Measurements from ENCODE around the gene SPG7.

DNA sequence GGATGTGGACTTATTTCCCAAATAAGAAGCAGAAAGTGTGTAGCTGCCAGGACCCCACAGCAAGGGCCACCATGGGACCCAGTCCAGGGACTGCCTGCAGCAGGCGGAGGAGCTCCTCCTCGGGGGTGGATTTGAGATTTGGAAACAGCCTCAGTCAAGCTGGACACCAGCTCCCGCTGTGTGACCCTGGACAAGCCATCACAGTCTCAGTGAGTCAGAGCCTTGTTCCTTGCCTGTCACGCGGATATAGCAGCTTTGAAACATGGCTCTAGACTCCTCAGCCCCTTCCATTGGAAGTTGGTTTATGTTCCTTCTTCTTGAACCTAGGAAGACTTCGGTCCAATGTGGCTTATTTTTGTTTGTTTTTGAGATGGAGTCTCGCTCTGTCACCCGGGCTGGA, 92.8 kb downstream of the SPG7 start:
- TF ChIP-seq, protein P1, sequence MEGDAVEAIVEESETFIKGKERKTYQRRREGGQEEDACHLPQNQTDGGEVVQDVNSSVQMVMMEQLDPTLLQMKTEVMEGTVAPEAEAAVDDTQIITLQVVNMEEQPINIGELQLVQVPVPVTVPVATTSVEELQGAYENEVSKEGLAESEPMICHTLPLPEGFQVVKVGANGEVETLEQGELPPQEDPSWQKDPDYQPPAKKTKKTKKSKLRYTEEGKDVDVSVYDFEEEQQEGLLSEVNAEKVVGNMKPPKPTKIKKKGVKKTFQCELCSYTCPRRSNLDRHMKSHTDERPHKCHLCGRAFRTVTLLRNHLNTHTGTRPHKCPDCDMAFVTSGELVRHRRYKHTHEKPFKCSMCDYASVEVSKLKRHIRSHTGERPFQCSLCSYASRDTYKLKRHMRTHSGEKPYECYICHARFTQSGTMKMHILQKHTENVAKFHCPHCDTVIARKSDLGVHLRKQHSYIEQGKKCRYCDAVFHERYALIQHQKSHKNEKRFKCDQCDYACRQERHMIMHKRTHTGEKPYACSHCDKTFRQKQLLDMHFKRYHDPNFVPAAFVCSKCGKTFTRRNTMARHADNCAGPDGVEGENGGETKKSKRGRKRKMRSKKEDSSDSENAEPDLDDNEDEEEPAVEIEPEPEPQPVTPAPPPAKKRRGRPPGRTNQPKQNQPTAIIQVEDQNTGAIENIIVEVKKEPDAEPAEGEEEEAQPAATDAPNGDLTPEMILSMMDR (IDR thresholded peaks at IDR 0.05) = no peak
- TF ChIP-seq POLR2AphosphoS5 (IDR thresholded peaks at IDR 0.05; ENCODE audit: low read depth, low read length) = no peak
- no peak for TF ChIP-seq SIN3A (IDR thresholded peaks at IDR 0.05; ENCODE audit: borderline replicate concordance, insufficient read depth, low read depth, low read length)
- TF ChIP-seq, protein P2, sequence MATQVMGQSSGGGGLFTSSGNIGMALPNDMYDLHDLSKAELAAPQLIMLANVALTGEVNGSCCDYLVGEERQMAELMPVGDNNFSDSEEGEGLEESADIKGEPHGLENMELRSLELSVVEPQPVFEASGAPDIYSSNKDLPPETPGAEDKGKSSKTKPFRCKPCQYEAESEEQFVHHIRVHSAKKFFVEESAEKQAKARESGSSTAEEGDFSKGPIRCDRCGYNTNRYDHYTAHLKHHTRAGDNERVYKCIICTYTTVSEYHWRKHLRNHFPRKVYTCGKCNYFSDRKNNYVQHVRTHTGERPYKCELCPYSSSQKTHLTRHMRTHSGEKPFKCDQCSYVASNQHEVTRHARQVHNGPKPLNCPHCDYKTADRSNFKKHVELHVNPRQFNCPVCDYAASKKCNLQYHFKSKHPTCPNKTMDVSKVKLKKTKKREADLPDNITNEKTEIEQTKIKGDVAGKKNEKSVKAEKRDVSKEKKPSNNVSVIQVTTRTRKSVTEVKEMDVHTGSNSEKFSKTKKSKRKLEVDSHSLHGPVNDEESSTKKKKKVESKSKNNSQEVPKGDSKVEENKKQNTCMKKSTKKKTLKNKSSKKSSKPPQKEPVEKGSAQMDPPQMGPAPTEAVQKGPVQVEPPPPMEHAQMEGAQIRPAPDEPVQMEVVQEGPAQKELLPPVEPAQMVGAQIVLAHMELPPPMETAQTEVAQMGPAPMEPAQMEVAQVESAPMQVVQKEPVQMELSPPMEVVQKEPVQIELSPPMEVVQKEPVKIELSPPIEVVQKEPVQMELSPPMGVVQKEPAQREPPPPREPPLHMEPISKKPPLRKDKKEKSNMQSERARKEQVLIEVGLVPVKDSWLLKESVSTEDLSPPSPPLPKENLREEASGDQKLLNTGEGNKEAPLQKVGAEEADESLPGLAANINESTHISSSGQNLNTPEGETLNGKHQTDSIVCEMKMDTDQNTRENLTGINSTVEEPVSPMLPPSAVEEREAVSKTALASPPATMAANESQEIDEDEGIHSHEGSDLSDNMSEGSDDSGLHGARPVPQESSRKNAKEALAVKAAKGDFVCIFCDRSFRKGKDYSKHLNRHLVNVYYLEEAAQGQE (IDR thresholded peaks at IDR 0.05; ENCODE audit: insufficient read depth in 1 of 2, low read depth in 2 of 2, low read length in 1 of 2) = no peak
- no peak for TF ChIP-seq TCF7L2 (IDR thresholded peaks at IDR 0.05; ENCODE audit: low read depth, low read length)
